K562 (cell line): Measurements from ENCODE around the gene FPGS. TPM values are rescaled to one million over a fixed set of nuclear protein-coding genes. Genes with fewer than 3 reads are reported as not detected.
A peak's percentile ranks its signal among the peaks of the same experiment; 100 is the strongest.

Experiments
- ATAC-seq: fragments of 200-7000 bp; cut with Tn5 transposase; 3 replicates; pipeline ENCODE4 v1.9.1; 2020; ENCODE audit warnings: moderate library complexity
- BruUV-seq: library from RNA; stranded (reverse); fragments of 400-500 nt; replicated peaks from 2 replicates; lab custom pipeline; 2021; lab: Mats Ljungman, UMichigan
- CTCF ChIA-PET: fragments of 300-600 bp; formaldehyde crosslinking; extraction: SDS; loops from one replicate; lab custom pipeline; 2021; ENCODE audit warnings: low intra/inter-chr PET ratio; lab: Yijun Ruan, JAX
- POLR2A ChIA-PET: fragments of 300-600, 350-650 bp; sonication (Branson Sonifier 250); formaldehyde crosslinking; extraction: SDS; loops from one replicate; lab custom pipeline; 2021; ENCODE audit warnings: antibody characterized with exemption, inconsistent platforms; lab: Yijun Ruan, JAX
- DNase-seq, 4 experiments: peaks; one replicate each; pipeline versions ENCODE4 v3.0.0 to v3.0.0-alpha.2; 2011 to 2018; ENCODE audit warnings: low spot score in 3 of 4, mixed read lengths in 3 of 4; ENCODE audit errors: extremely low read depth in 1 of 4
- FAIRE-seq: peaks from 2 replicates; lab custom pipeline; 2011; peaks lifted over from hg19 to GRCh38; lab: Jason Lieb, UNC
- H2AFZ ChIP-seq: 2 replicates; pipeline ENCODE4 v1.6.0; 2011; ENCODE audit warnings: low read depth, low read length, control low read depth, inconsistent platforms
- H3K27ac ChIP-seq: fragments of 200-600 bp; 3 replicates; pipeline ENCODE4 v1.8.0; 2011; ENCODE audit warnings: low read depth, mild to moderate bottlenecking, control low read depth, inconsistent platforms, low read length, moderate library complexity, mixed read lengths; ENCODE audit errors: extremely low read depth
- H3K27me3 ChIP-seq, 2 experiments: fragments of 300-600 bp in 1 of 2; 2 replicates in 1 of 2; 3 replicates in 1 of 2; pipeline versions ENCODE4 v1.6.0 to v1.8.0; 2011; ENCODE audit warnings: inconsistent platforms in 2 of 2, low read length in 2 of 2, mild to moderate bottlenecking in 1 of 2, mixed read lengths in 1 of 2, moderate library complexity in 1 of 2; ENCODE audit not compliant: control insufficient read depth in 2 of 2, insufficient read depth in 2 of 2
- H3K36me3 ChIP-seq: fragments of 300-600 bp; 3 replicates; pipeline ENCODE4 v1.8.0; 2011; ENCODE audit warnings: mild to moderate bottlenecking, low read length, inconsistent platforms; ENCODE audit not compliant: control insufficient read depth, insufficient read depth
- H3K4me1 ChIP-seq, 2 experiments: fragments of 200-600 bp in 1 of 2; replicated peaks in 1 of 2; 2 replicates in 1 of 2; 3 replicates in 1 of 2; pipeline versions ENCODE4 v1.5.1 to v1.8.0; 2011; ENCODE audit warnings: inconsistent platforms in 2 of 2, low read length in 2 of 2, mild to moderate bottlenecking in 1 of 2, mixed read lengths in 1 of 2, moderate library complexity in 1 of 2; ENCODE audit not compliant: control insufficient read depth in 2 of 2, insufficient read depth in 2 of 2
- H3K4me2 ChIP-seq: 2 replicates; pipeline ENCODE4 v1.6.1; 2011; ENCODE audit warnings: low read length, control low read depth, inconsistent platforms, mixed read lengths; ENCODE audit not compliant: insufficient read depth
- H3K4me3 ChIP-seq: fragments of 200-600 bp; sonication (generic), shearing (Covaris generic); 2 replicates; pipeline ENCODE4 v1.5.1; 2016; ENCODE audit warnings: control low read depth, inconsistent platforms
- H3K79me2 ChIP-seq: fragments of 200-600 bp; 3 replicates; pipeline ENCODE4 v1.8.0; 2011; ENCODE audit warnings: low read length, inconsistent platforms; ENCODE audit not compliant: control insufficient read depth, insufficient read depth
- H3K9ac ChIP-seq, 2 experiments: 2 replicates each; pipeline versions ENCODE4 v1.6.0 to v1.6.1; 2011; ENCODE audit warnings: low read depth in 2 of 2, low read length in 2 of 2, control low read depth in 1 of 2, inconsistent platforms in 1 of 2, mild to moderate bottlenecking in 1 of 2, mixed read lengths in 1 of 2; ENCODE audit not compliant: insufficient read depth in 1 of 2
- H3K9me1 ChIP-seq: one replicate; pipeline ENCODE4 v1.6.0; 2011; ENCODE audit warnings: inconsistent platforms, mild to moderate bottlenecking, low read length, moderate library complexity; ENCODE audit not compliant: control insufficient read depth, insufficient read depth
- H3K9me3 ChIP-seq: replicated peaks from 2 replicates; pipeline ENCODE4 v1.5.1; 2011; ENCODE audit warnings: low read depth, low read length, inconsistent platforms; ENCODE audit not compliant: control insufficient read depth, insufficient read depth
- H4K20me1 ChIP-seq: replicated peaks from 2 replicates; pipeline ENCODE4 v1.6.1; 2011; ENCODE audit warnings: low read length, inconsistent platforms, mixed read lengths; ENCODE audit not compliant: control insufficient read depth, insufficient read depth
- ATF6 ChIP-seq: sonication (generic); formaldehyde crosslinking; IDR thresholded peaks from 2 replicates; pipeline ENCODE4 v1.4.0; 2020; ENCODE audit warnings: mild to moderate bottlenecking, missing genetic modification reagents
- CBFB ChIP-seq: sonication (generic); formaldehyde crosslinking; IDR thresholded peaks from 2 replicates; pipeline ENCODE4 v1.4.0; 2020; ENCODE audit warnings: mild to moderate bottlenecking, missing genetic modification reagents
- COPS2 ChIP-seq: fragments of 450-650 bp; conservative IDR thresholded peaks from 2 replicates; pipeline ENCODE4 v1.6.1; 2016; ENCODE audit warnings: mild to moderate bottlenecking, moderate library complexity
- RBM17 ChIP-seq: fragments of 200-400 bp; formaldehyde crosslinking; IDR thresholded peaks from 2 replicates; pipeline ENCODE4 v1.6.1; 2017; ENCODE audit warnings: low read depth, mild to moderate bottlenecking, low read length, borderline replicate concordance
- TCF15 ChIP-seq: fragments of 250-450 bp; sonication (Bioruptor Pico); IDR thresholded peaks from 2 replicates; pipeline ENCODE4 v1.8.0; 2022; ENCODE audit warnings: moderate library complexity, mild to moderate bottlenecking, inconsistent platforms
- ZBTB7A ChIP-seq: IDR thresholded peaks from 2 replicates; pipeline ENCODE4 v1.6.1; 2011; ENCODE audit warnings: low read depth, mild to moderate bottlenecking, low read length, moderate library complexity, borderline replicate concordance; ENCODE audit not compliant: control insufficient read depth
- ZNF263 ChIP-seq: sonication (generic); formaldehyde crosslinking; IDR thresholded peaks from 2 replicates; pipeline ENCODE4 v1.8.0; 2022; ENCODE audit warnings: mild to moderate bottlenecking, missing genetic modification reagents, borderline replicate concordance
- ZNF764 ChIP-seq: fragments of 250-450 bp; sonication (Bioruptor Pico); IDR thresholded peaks from 2 replicates; pipeline ENCODE4 v1.4.0; 2020; ENCODE audit warnings: low read depth, mild to moderate bottlenecking, moderate library complexity
- WGBS: fragments of 100-300 bp; shearing (Covaris generic); methylation state at CpG from one replicate; pipeline ENCODE4 v1.1.6; 2016; ENCODE audit warnings: low coverage, mixed read lengths; ENCODE audit not compliant: insufficient coverage; ENCODE audit errors: missing lambda C conversion rate; 5-methylcytosine and 5-hydroxymethylcytosine counted together
- in situ Hi-C: fragments of 300-500 bp; cut with MboI; formaldehyde crosslinking; loops from 4 replicates; pipeline ENCODE4 v1.15.0; 2018; ENCODE audit warnings: inconsistent platforms, mixed read lengths
- intact Hi-C: fragments of 100-400 bp; cut with micrococcal nuclease; formaldehyde crosslinking; loops from 2 replicates; pipeline ENCODE4 v1.14.2; 2022
- polyA plus RNA-seq, 8 experiments: library from polyadenylated mRNA; depleted of rRNA in 4 of 8; stranded (reverse) in 5 of 8; unstranded in 3 of 8; fragments of >200 nt; fragmentation: Nextera tagmentation in 2 of 8; fragmentation: Illumina TruSeq in 1 of 8; extraction: Ambion mirVana in 2 of 8; extraction: Trizol in 1 of 8; gene quantifications; 2 replicates each; pipeline versions ENCODE4 v1.2.1 to v1.2.3, GENCODE V29; 2011 to 2014; ENCODE audit warnings: inconsistent platforms in 1 of 8, missing spikeins in 1 of 8
- total RNA-seq, 7 experiments: library from RNA; depleted of rRNA in 6 of 7; stranded (reverse); fragments of >200 nt in 6 of 7; fragmentation: Illumina TruSeq in 2 of 7; extraction: Trizol in 2 of 7; gene quantifications; 2 replicates each; pipeline versions ENCODE4 v1.2.1 to v1.2.3, GENCODE V29; 2011 to 2021; ENCODE audit warnings: low replicate concordance in 1 of 7
- TF ChIP-seq, protein P1 (sequence below): fragments of 250-450 bp; sonication (Bioruptor Pico); IDR thresholded peaks from 2 replicates; pipeline ENCODE4 v1.4.0; 2020; ENCODE audit warnings: borderline replicate concordance
- TF ChIP-seq, protein P2 (sequence below): IDR thresholded peaks from 3 replicates; pipeline ENCODE4 v1.6.1; 2011; ENCODE audit warnings: borderline replicate concordance, mild to moderate bottlenecking, moderate library complexity; ENCODE audit not compliant: insufficient read length; ENCODE audit errors: extremely low read depth
- TF ChIP-seq, protein P3 (sequence below): sonication (generic); formaldehyde crosslinking; IDR thresholded peaks from 2 replicates; pipeline ENCODE4 v1.8.0; 2022; ENCODE audit warnings: mild to moderate bottlenecking, low read depth, missing genetic modification reagents

The FPGS gene
- total and polyA plus RNA-seq, 9 of the 15 experiments (the other 6 are each of a cell fraction or from before 2014, with no cell fraction given), result 0.84 to 86.4 (median 59.2) TPM

DNA sequence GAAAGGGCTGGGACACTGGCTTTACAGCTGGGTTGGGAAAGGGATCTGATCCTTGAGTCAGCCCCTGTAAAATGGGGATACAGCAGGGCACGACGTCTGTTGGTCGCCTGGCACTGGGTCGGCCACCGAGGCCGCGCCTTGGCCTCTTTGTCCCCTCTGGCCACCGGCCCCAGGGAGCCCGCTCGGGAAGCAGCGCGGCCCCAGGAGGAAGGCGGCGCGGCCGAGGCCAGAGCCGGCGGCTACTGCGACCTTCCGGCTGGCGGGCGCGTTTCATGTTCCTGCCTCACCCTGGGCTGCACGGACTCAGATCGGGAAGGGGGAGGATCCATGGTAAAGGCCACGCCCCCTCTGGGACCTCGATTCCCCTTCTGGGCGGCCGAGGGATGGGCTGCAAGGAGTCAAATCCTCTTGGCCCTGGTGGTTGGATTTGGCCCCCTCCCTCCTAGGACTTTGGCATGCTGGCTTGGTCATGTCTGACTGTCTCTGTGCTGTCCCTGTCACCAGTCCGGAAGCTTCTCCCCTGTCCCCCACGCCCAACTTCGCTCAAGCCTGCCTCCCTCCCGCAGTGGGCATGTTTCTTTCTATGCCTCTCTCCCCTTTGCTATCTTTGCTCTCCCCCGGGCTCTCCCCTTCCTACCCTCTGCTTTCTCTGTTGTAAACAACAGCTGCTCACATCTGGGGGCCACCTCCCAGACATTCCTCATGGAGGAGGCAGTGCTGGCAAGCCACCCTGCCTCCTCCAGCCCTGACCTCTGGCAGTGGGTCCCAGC, 25.8 kb downstream of the FPGS start:
- DNase-seq (peak; percentile 94 to 96 (median 95)), FAIRE-seq (peak; percentile 91), ATAC-seq (peak; percentile 94)
- Histone ChIP-seq H3K27me3 (no peaks in the 10 kb centered on the region), H3K9me1 (no peaks in the 10 kb centered on the region), H3K9ac (peak overlapping the region; percentile 90 to 92), H3K4me1 (peaks cover 29 to 40% of the 10 kb centered on the region in 2 experiments), H3K4me2 (peak overlapping the region; percentile 80), H3K9me3 (no peaks in the 10 kb centered on the region), H3K4me3 (peak overlapping the region; percentile 32), H2AFZ (peak overlapping the region; percentile 97), H3K79me2 (no peaks in the 10 kb centered on the region), H3K36me3 (no peaks in the 10 kb centered on the region), H4K20me1 (no peaks in the 10 kb centered on the region), H3K27ac (peak overlapping the region; percentile 86)
- intact Hi-C loops (loop anchor here (1.0 kb wide), 1 partner anchor 34 kb away; no protein-coding TSS in a partner anchor), in situ Hi-C loops (no loop called here)
- no TSS peak for BruUV-seq
- 2% methylated on average over 31 of the region's 34 CpGs for WGBS
- ChIA-PET CTCF (no interaction called here), POLR2A (interaction anchor here (0.6 to 2.2 kb wide), 10 partner anchors 9 to 694 kb away, joined by 3 to 7 read pairs (median 4); partner anchors contain the start of gene FPGS)
- TF ChIP-seq TCF15 (CRISPR knock-in tag), result no peak
- no peak for TF ChIP-seq RBM17
- TF ChIP-seq, protein P1, sequence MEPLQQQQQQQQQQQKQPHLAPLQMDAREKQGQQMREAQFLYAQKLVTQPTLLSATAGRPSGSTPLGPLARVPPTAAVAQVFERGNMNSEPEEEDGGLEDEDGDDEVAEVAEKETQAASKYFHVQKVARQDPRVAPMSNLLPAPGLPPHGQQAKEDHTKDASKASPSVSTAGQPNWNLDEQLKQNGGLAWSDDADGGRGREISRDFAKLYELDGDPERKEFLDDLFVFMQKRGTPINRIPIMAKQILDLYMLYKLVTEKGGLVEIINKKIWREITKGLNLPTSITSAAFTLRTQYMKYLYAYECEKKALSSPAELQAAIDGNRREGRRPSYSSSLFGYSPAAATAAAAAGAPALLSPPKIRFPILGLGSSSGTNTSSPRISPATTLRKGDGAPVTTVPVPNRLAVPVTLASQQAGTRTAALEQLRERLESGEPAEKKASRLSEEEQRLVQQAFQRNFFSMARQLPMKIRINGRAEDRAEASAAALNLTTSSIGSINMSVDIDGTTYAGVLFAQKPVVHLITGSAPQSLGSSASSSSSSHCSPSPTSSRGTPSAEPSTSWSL, result no peak
- no peak for TF ChIP-seq ZNF764 (CRISPR knock-in tag)
- no peak; the same call in 1 of the 2 replicates for TF ChIP-seq ZNF263
- TF ChIP-seq ATF6 (CRISPR knock-in tag), result no peak
- TF ChIP-seq, protein P2, sequence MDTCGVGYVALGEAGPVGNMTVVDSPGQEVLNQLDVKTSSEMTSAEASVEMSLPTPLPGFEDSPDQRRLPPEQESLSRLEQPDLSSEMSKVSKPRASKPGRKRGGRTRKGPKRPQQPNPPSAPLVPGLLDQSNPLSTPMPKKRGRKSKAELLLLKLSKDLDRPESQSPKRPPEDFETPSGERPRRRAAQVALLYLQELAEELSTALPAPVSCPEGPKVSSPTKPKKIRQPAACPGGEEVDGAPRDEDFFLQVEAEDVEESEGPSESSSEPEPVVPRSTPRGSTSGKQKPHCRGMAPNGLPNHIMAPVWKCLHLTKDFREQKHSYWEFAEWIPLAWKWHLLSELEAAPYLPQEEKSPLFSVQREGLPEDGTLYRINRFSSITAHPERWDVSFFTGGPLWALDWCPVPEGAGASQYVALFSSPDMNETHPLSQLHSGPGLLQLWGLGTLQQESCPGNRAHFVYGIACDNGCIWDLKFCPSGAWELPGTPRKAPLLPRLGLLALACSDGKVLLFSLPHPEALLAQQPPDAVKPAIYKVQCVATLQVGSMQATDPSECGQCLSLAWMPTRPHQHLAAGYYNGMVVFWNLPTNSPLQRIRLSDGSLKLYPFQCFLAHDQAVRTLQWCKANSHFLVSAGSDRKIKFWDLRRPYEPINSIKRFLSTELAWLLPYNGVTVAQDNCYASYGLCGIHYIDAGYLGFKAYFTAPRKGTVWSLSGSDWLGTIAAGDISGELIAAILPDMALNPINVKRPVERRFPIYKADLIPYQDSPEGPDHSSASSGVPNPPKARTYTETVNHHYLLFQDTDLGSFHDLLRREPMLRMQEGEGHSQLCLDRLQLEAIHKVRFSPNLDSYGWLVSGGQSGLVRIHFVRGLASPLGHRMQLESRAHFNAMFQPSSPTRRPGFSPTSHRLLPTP, result no peak
- 0 out of 2 replicates have a peak, but pooled peaks have one; percentile 18 for TF ChIP-seq CBFB (CRISPR knock-in tag)
- TF ChIP-seq, protein P3, sequence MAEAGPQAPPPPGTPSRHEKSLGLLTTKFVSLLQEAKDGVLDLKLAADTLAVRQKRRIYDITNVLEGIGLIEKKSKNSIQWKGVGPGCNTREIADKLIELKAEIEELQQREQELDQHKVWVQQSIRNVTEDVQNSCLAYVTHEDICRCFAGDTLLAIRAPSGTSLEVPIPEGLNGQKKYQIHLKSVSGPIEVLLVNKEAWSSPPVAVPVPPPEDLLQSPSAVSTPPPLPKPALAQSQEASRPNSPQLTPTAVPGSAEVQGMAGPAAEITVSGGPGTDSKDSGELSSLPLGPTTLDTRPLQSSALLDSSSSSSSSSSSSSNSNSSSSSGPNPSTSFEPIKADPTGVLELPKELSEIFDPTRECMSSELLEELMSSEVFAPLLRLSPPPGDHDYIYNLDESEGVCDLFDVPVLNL (CRISPR knock-in tag), result no peak
- TF ChIP-seq ZBTB7A, result peak; percentile 11; the same call in 1 of the 2 replicates
- no peak for TF ChIP-seq COPS2
